Right atrium auricular region (tissue), 2 donors: Measurements from ENCODE around the gene ZBTB43. TPM values are rescaled to one million over a fixed set of nuclear protein-coding genes. Genes with fewer than 3 reads are reported as not detected.

Source experiments
- DNase-seq: peaks from one replicate; pipeline ENCODE4 v3.0.0-alpha.2; 2019; ENCODE audit warnings: low spot score
- H3K27ac ChIP-seq, 2 donors: fragments of 200-600 bp; sonication (generic); 1 replicate in 1 of 2; 2 replicates in 1 of 2; pipeline ENCODE4 v1.5.1; 2016 to 2019
- H3K27me3 ChIP-seq, 2 donors: fragments of 200-600 bp; sonication (generic); one replicate each; pipeline versions ENCODE4 v1.5.1 to v1.6.0; 2017 to 2019
- H3K36me3 ChIP-seq: fragments of 200-600 bp; sonication (generic); one replicate; pipeline ENCODE4 v1.5.1; 2016
- H3K4me1 ChIP-seq, 2 donors: fragments of 200-600 bp; sonication (generic); one replicate each; pipeline versions ENCODE4 v1.5.1 to v1.6.0; 2017 to 2019
- H3K4me3 ChIP-seq, 2 donors: fragments of 200-600 bp; sonication (generic); 1 replicate in 1 of 2; 2 replicates in 1 of 2; pipeline ENCODE4 v1.5.1; 2017 to 2019; ENCODE audit warnings: mild to moderate bottlenecking in 1 of 2, moderate library complexity in 1 of 2
- H3K9me3 ChIP-seq, 2 donors: fragments of 200-600 bp; sonication (generic); one replicate each; pipeline ENCODE4 v1.5.1; 2019
- CTCF ChIP-seq, 2 donors: fragments of 200-600 bp; sonication (generic); IDR thresholded peaks; one replicate each; pipeline ENCODE4 v1.5.1; 2019; ENCODE audit warnings: antibody characterized with exemption in 2 of 2
- total RNA-seq, 2 donors: library from RNA; depleted of rRNA; stranded (reverse); fragments of >200 nt; gene quantifications; one replicate each; pipeline ENCODE4 v1.1.0, GENCODE V29; 2016

ZBTB43 gene
- total RNA-seq, 2 donors from 2014 or later = 11.8 to 15.1 TPM

DNA sequence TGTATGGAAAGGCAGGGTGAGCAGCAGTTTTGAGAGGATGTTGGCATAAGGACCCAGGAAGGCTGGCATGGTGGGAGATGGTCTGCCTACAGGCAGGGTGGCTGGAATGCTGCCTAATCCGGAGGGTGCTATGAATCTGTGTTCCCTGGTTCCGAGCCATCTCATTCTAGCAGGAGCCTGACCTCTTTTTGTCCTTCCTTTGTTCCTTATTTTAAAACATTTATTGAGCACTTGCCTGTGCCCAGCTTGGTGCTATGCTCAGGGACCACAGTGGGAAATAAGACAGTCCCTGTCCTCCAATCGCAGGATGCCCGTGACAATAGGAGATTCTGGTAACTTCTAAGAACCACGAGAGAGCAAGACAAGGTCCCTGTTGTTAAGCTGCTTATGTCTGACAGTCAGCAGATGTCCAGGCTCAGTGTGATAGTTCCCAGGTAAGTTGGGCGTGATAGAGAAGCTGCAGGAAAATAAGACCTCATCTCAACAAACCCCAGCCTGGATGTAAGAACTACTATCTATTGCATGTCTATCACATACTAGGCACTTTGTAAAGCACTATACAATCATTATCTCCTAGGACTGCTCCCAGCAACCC is 46.5 kb downstream of the ZBTB43 start:
- no peaks in the 10 kb centered on the region for H3K9me3 ChIP-seq
- no peaks in the 10 kb centered on the region for H3K36me3 ChIP-seq
- no peaks in the 10 kb centered on the region for H3K4me1 ChIP-seq
- no peak for DNase-seq
- H3K27me3 ChIP-seq = no peaks in the 10 kb centered on the region
- no peak overlapping the region for H3K27ac ChIP-seq
- no peak for TF ChIP-seq CTCF (IDR thresholded peaks at IDR 0.05)
- no peak overlapping the region for H3K4me3 ChIP-seq

DNA sequence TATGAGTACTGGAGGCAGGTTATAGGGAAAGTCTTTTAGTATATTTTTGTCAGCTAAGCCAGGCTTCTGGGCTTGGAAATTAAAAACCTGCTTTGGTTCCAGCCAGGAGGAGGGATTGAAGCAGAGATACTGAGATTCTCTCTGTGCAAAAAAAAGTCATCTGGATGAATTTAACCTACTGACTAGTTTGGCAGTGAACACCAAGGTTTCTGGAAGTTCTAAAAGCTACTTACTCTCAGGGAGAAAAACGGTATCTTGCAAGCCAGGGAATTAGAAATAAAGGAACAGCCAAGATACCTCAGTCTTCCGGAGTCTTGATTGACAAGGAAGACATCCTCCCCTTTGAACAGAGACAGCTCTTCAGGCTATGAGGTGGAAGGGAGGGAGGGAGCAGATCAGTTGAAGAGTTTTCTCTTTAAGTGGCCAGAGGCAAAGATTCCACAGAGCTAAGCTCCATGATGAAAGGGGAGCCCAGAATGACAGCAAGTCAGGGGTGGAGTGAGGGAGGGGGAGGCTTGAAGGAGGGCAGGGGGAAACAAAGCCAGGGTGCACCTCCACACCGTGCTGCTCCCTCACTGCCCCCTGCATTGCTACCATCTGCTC is 47.3 kb downstream of the ZBTB43 start:
- Histone ChIP-seq H3K4me1 (no peaks in the 10 kb centered on the region), H3K4me3 (no peak overlapping the region), H3K36me3 (no peaks in the 10 kb centered on the region), H3K27ac (no peak overlapping the region), H3K27me3 (no peaks in the 10 kb centered on the region), H3K9me3 (no peaks in the 10 kb centered on the region)
- TF ChIP-seq CTCF (IDR thresholded peaks at IDR 0.05) = no peak
- DNase-seq = no peak

- H3K4me3 ChIP-seq = no peak overlapping the region
- DNase-seq = no peak
- H3K27ac ChIP-seq = no peak overlapping the region
- no peaks in the 10 kb centered on the region for H3K9me3 ChIP-seq
- H3K36me3 ChIP-seq = no peaks in the 10 kb centered on the region
- no peaks in the 10 kb centered on the region for H3K4me1 ChIP-seq
- no peaks in the 10 kb centered on the region for H3K27me3 ChIP-seq
- no peak for TF ChIP-seq CTCF (IDR thresholded peaks at IDR 0.05)
These were observed 48.8 kb downstream of the ZBTB43 start for GRCh38 chr9:126853667-126854066.

DNA sequence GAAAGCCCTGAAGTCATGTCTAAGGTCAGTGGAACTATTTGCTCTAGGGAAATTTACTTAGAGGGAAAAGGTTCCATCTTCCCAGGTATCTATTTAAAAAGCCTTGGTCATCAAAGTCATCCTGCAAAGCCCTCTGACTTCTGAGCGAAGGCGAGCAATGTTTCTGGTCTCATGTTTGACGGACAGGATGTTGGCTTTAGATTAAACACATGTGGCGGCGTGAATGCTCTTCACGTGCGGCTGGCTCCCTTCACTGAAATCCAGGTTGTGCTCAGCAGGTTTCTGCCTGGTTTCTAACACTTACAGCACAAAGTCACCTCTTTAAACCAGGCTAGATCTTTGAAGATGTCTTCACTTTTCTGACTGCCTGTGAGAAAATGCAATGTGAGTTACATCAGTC is 49.9 kb downstream of the ZBTB43 start:
- H3K4me3 ChIP-seq = no peak overlapping the region
- H3K9me3 ChIP-seq = no peaks in the 10 kb centered on the region
- DNase-seq = no peak
- no peaks in the 10 kb centered on the region for H3K27me3 ChIP-seq
- H3K4me1 ChIP-seq = peaks cover 0 to 2% of the 10 kb centered on the region in 2 donors
- no peak for TF ChIP-seq CTCF (IDR thresholded peaks at IDR 0.05)
- no peaks in the 10 kb centered on the region for H3K36me3 ChIP-seq
- H3K27ac ChIP-seq = no peak overlapping the region

GRCh38 chr9:126856326-126856877 is 51.6 kb downstream of the ZBTB43 start:
- Histone ChIP-seq H3K4me1 (peaks cover 0 to 8% of the 10 kb centered on the region in 2 donors), H3K4me3 (no peak overlapping the region), H3K27me3 (no peaks in the 10 kb centered on the region), H3K27ac (no peak overlapping the region), H3K36me3 (no peaks in the 10 kb centered on the region), H3K9me3 (no peaks in the 10 kb centered on the region)
- no peak for TF ChIP-seq CTCF (IDR thresholded peaks at IDR 0.05)
- DNase-seq = no peak
